ENCODE measurements around the gene MYLK2.

MYLK2 gene

GRCh38 chr20:31836853-31837608 lies 17.9 kb downstream of the MYLK2 start:
- no peak for DNase-seq

GRCh38 chr20:31837896-31838397 lies 18.8 kb downstream of the MYLK2 start:
- no peak for DNase-seq

- DNase-seq: no peak
Measured at GRCh38 chr20:31838646-31839292, 19.6 kb downstream of the MYLK2 start.

DNA sequence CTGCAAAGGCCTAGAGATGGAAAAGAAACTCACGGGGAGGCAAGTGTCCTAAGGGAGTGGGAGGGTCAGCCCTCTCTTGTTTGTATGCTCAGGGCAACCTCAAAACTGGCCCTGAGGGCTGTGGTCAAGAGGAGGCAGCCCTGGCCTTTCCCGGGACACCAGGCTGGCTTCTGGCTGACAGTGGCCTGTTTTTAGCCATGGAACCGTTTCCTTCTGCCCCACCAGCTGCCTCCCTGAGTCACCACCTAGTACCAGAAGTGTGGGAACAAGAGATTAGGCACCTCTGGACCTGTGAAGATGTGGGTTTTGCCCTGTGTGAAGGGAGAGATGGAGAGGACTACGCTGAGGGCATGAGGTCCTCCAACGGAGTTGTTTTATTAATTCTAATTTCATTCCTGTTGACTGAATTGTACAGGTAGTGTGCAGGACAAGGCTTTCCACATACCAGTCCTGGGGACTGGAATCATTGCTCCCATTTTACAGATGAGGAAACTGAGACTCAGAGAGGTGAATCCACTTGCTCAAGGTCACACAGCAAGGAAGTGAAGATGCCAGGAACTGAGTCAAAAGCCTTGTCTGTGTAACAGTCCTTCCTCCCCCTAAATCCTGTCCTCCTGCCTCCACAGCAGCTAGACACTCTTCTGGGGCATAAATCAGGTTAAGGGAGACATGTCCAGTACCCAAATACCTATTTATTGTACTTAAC lies 20.8 kb downstream of the MYLK2 start:
- DNase-seq: no peak

DNA sequence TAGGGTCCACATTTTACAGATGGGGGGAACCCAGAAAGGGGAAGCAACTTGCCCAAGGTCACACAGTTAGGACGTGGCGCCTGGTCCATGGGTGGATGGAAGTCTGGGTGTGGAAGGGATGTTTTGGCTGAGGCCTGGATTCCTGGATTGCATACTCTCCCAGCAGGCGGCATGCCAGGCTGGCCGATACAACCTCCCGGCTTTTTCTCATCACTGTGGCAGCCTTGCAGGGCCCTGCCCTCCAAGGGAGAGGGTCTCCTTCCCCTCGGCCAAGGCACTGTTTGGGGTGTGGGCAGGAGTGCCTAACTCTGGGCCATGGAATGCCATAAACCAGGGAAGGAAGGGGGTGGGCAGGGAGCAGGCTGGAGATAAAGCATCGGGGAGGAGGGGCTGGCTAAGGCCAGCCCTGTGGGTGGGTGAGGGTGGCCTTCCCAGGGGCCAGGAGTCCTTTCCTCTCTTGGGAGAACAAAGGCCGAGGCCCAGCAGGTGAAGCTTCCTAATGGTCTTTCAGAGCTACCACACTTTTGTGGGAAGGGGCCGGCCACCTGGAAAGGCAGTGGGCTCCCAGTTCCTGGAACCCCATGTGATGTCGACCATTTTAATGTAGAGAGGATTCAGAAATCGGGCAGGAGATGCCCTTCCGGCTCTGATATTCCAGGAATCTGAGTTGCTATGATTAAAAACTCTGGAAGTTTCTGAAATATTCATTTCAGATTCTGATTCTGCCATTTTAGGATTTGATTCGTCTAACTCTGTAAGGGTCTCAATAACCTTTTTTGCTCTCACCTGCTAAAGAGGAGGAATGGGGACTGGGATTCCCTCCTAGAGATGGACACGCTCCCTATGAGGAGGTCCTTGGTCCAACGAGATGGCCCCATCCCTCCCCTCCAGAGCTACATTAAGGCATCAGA lies 22.0 kb downstream of the MYLK2 start:
- no peak for DNase-seq

DNA sequence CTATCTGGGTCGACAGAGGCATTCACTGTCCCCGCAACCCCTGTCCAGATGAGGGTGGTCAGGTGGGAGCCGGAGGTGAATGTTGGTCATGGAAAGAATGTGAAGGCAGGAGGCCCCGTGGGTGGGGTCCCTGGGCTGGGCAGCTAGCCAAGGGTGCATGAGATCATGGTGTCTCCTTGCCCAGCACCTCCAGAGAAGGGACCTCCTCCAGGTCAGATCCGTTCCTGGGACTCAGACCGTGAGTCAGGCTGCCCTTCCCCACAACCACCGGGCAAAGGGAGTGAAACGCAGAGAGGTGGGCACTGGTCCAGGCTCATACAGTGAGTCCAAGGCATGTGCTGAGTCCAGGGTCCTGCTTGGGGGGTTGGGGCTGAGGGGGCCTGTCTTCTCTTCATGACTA lies 22.8 kb downstream of the MYLK2 start:
- no peak for DNase-seq

- DNase-seq: no peak
Measured at GRCh38 chr20:31842471-31843157, 23.5 kb downstream of the MYLK2 start.

DNA sequence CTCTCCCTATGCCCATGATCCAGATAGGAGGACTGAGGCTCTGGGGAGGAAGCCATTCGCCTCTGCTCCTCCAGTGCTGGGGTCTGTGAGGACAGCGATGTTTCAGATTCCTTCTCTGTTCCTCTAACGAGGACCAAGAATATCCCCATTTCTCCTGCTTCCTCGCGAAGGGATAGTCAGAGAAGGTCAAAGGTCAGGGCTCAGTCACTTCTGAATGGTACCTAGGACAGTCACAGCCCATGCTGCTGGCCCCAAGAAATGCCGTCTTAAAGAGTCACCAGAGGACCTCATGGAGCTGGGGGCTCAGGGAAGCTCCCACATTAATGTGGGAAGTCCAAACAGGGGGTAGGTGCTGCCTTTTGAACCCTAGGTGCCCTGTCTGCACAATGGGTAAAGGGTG lies 24.1 kb downstream of the MYLK2 start:
- DNase-seq: no peak

DNA sequence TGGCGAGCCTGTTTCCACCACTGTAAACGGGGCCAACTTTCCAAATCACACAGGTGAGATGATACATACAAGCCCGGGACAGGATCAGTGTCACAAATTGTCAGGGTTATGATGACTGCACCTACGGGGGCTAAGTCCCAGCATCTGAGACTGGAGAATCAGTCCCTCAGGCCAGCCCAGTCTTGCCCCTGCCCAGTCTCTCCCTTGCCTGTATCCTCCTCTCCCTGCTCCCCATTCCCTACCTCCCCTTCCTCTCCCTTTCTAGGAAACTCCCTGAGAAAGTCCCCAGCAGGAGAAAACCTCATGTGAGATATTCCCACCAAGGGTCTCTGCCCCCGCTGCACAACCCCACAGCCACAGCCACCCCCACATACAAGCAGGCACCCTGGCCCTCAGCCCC lies 24.7 kb downstream of the MYLK2 start:
- no peak for DNase-seq

GRCh38 chr20:31844737-31845299 lies 25.7 kb downstream of the MYLK2 start:
- no peak for DNase-seq

- no peak for DNase-seq
Measured at GRCh38 chr20:31845300-31845863, 26.2 kb downstream of the MYLK2 start, which contains the start of gene FOXS1. Gene FOXS1 (minus strand): TSS chr20:31845604. CDS start chr20:31845542, 62 bp downstream.

GRCh38 chr20:31846793-31847138 lies 27.6 kb downstream of the MYLK2 start:
- no peak for DNase-seq

GRCh38 chr20:31848088-31848999 lies 29.2 kb downstream of the MYLK2 start:
- DNase-seq: no peak

DNA sequence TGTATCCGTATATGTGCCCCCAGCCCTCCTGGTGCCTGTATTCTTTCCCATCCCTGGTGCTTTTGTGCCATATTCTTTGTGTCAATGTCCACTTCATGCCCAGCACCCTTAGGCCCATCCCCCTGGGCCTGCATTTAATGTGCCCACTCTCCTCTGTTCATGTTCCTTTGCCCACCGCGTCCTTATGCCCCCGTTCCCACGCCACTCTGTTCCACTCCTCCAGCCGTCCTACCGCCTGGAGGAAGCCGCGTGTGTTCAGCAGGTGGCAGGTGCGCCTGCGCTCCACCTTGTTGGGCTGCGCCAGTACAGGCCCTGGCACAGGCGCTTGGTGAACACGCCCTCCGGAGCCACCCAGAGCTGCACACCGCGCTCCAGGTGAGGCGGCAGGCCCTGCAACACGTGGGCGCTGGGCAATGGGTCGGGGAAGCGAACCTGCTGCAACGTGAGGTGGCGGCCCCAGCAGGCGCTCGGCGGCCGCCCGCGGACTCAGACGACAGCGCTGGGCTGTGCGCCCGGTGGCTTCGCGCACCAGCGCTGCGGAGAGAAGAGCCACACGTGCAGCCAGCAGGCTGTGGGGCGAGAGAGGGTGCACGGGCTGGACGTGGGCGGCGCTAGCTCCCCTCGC lies 30.3 kb downstream of the MYLK2 start:
- DNase-seq: peak; percentile 85

GRCh38 chr20:31851240-31851955 lies 32.2 kb downstream of the MYLK2 start:
- DNase-seq: no peak

- no peak for DNase-seq
Measured at GRCh38 chr20:31853481-31853880, 34.3 kb downstream of the MYLK2 start.

GRCh38 chr20:31856516-31856915 lies 37.4 kb downstream of the MYLK2 start:
- DNase-seq: no peak

- DNase-seq: no peak
Measured at GRCh38 chr20:31857861-31858759, 39.0 kb downstream of the MYLK2 start.
